ENCODE data around the gene IL33.

Gene IL33

GRCh38 chr9:6188906-6189305, 26.7 kb upstream of the IL33 start:
- Histone ChIP-seq H3K36me3 (ENCODE audit: control insufficient read depth, insufficient read depth, low read length) (no peaks in the 10 kb centered on the region), H3K27ac (ENCODE audit: low read depth, low read length, severe bottlenecking) (no peak overlapping the region), H3K9me3 (ENCODE audit: control insufficient read depth, low read length) (no peaks in the 10 kb centered on the region), H3K4me1 (ENCODE audit: control insufficient read depth, insufficient read depth, low read length, poor library complexity, severe bottlenecking) (no peaks in the 10 kb centered on the region), H3K4me3 (ENCODE audit: extremely low read depth, insufficient read depth, low read length, poor library complexity, severe bottlenecking) (no peak overlapping the region)
- no CpG with 5 or more reads among the region's 3 CpGs for whole genome bisulfite sequencing, 2 experiments (ENCODE audit: insufficient coverage in 2 of 2)

GRCh38 chr9:6194934-6195333, 20.7 kb upstream of the IL33 start:
- H3K9me3 ChIP-seq (ENCODE audit: control insufficient read depth, low read length) = no peaks in the 10 kb centered on the region
- no peak overlapping the region for H3K4me3 ChIP-seq (ENCODE audit: extremely low read depth, insufficient read depth, low read length, poor library complexity, severe bottlenecking)
- no peak overlapping the region for H3K27ac ChIP-seq (ENCODE audit: low read depth, low read length, severe bottlenecking)
- no peaks in the 10 kb centered on the region for H3K36me3 ChIP-seq (ENCODE audit: control insufficient read depth, insufficient read depth, low read length)
- no peaks in the 10 kb centered on the region for H3K4me1 ChIP-seq (ENCODE audit: control insufficient read depth, insufficient read depth, low read length, poor library complexity, severe bottlenecking)
- WGBS, 2 experiments (ENCODE audit: insufficient coverage in 2 of 2) = 83 to 90% methylated on average over 2 of the region's 2 CpGs

- WGBS, 2 experiments (ENCODE audit: insufficient coverage in 2 of 2) = 82 to 90% methylated on average over 4 of the region's 4 CpGs
- H3K4me1 ChIP-seq (ENCODE audit: control insufficient read depth, insufficient read depth, low read length, poor library complexity, severe bottlenecking) = no peaks in the 10 kb centered on the region
- no peaks in the 10 kb centered on the region for H3K9me3 ChIP-seq (ENCODE audit: control insufficient read depth, low read length)
These were observed 19.8 kb upstream of the IL33 start for GRCh38 chr9:6195714-6196360.

GRCh38 chr9:6197330-6197729, 18.3 kb upstream of the IL33 start:
- H3K27ac ChIP-seq (ENCODE audit: low read depth, low read length, severe bottlenecking) = no peak overlapping the region
- H3K9me3 ChIP-seq (ENCODE audit: control insufficient read depth, low read length) = no peaks in the 10 kb centered on the region
- H3K4me3 ChIP-seq (ENCODE audit: extremely low read depth, insufficient read depth, low read length, poor library complexity, severe bottlenecking) = no peak overlapping the region
- no peaks in the 10 kb centered on the region for H3K4me1 ChIP-seq (ENCODE audit: control insufficient read depth, insufficient read depth, low read length, poor library complexity, severe bottlenecking)
- no peaks in the 10 kb centered on the region for H3K36me3 ChIP-seq (ENCODE audit: control insufficient read depth, insufficient read depth, low read length)
- WGBS, 2 experiments (ENCODE audit: insufficient coverage in 2 of 2) = 31 to 76% methylated on average over 3 of the region's 3 CpGs

More at GRCh38 chr9:6195714-6196360, 19.8 kb upstream of the IL33 start:
- no peak overlapping the region for H3K27ac ChIP-seq (ENCODE audit: low read depth, low read length, severe bottlenecking)
- no peaks in the 10 kb centered on the region for H3K36me3 ChIP-seq (ENCODE audit: control insufficient read depth, insufficient read depth, low read length)
- no peak overlapping the region for H3K4me3 ChIP-seq (ENCODE audit: extremely low read depth, insufficient read depth, low read length, poor library complexity, severe bottlenecking)

- H3K27ac ChIP-seq (ENCODE audit: low read depth, low read length, severe bottlenecking) = no peak overlapping the region
- H3K4me1 ChIP-seq (ENCODE audit: control insufficient read depth, insufficient read depth, low read length, poor library complexity, severe bottlenecking) = no peaks in the 10 kb centered on the region
- H3K4me3 ChIP-seq (ENCODE audit: extremely low read depth, insufficient read depth, low read length, poor library complexity, severe bottlenecking) = no peak overlapping the region
- no peaks in the 10 kb centered on the region for H3K9me3 ChIP-seq (ENCODE audit: control insufficient read depth, low read length)
- WGBS, 2 experiments (ENCODE audit: insufficient coverage in 2 of 2) = 90 to 100% methylated on average over 2 to 3 of the region's 4 CpGs
- H3K36me3 ChIP-seq (ENCODE audit: control insufficient read depth, insufficient read depth, low read length) = no peaks in the 10 kb centered on the region
These were observed 17.4 kb upstream of the IL33 start for GRCh38 chr9:6198251-6198650.

GRCh38 chr9:6199596-6199995, 16.0 kb upstream of the IL33 start:
- WGBS, 2 experiments (ENCODE audit: insufficient coverage in 2 of 2) = 83% methylated on average over 2 of the region's 3 CpGs; no CpG with 5 or more reads in 1 of the 2 experiments
- Histone ChIP-seq H3K27ac (ENCODE audit: low read depth, low read length, severe bottlenecking) (no peak overlapping the region), H3K4me3 (ENCODE audit: extremely low read depth, insufficient read depth, low read length, poor library complexity, severe bottlenecking) (no peak overlapping the region), H3K4me1 (ENCODE audit: control insufficient read depth, insufficient read depth, low read length, poor library complexity, severe bottlenecking) (no peaks in the 10 kb centered on the region), H3K36me3 (ENCODE audit: control insufficient read depth, insufficient read depth, low read length) (no peaks in the 10 kb centered on the region), H3K9me3 (ENCODE audit: control insufficient read depth, low read length) (no peaks in the 10 kb centered on the region)

- Histone ChIP-seq H3K4me3 (ENCODE audit: extremely low read depth, insufficient read depth, low read length, poor library complexity, severe bottlenecking) (no peak overlapping the region), H3K4me1 (ENCODE audit: control insufficient read depth, insufficient read depth, low read length, poor library complexity, severe bottlenecking) (no peaks in the 10 kb centered on the region), H3K36me3 (ENCODE audit: control insufficient read depth, insufficient read depth, low read length) (no peaks in the 10 kb centered on the region), H3K27ac (ENCODE audit: low read depth, low read length, severe bottlenecking) (no peak overlapping the region), H3K9me3 (ENCODE audit: control insufficient read depth, low read length) (no peaks in the 10 kb centered on the region)
- WGBS, 2 experiments (ENCODE audit: insufficient coverage in 2 of 2) = 100% methylated on average over 1 of the region's 2 CpGs; no CpG with 5 or more reads in 1 of the 2 experiments
These were observed 14.8 kb upstream of the IL33 start for GRCh38 chr9:6200761-6201160.

- no peak overlapping the region for H3K27ac ChIP-seq (ENCODE audit: low read depth, low read length, severe bottlenecking)
- H3K4me3 ChIP-seq (ENCODE audit: extremely low read depth, insufficient read depth, low read length, poor library complexity, severe bottlenecking) = no peak overlapping the region
- H3K9me3 ChIP-seq (ENCODE audit: control insufficient read depth, low read length) = peaks cover 16% of the 10 kb centered on the region
- 80 to 100% methylated on average over 1 of the region's 2 CpGs for WGBS, 2 experiments (ENCODE audit: insufficient coverage in 2 of 2)
- H3K4me1 ChIP-seq (ENCODE audit: control insufficient read depth, insufficient read depth, low read length, poor library complexity, severe bottlenecking) = no peaks in the 10 kb centered on the region
- no peaks in the 10 kb centered on the region for H3K36me3 ChIP-seq (ENCODE audit: control insufficient read depth, insufficient read depth, low read length)
These were observed 5.6 kb upstream of the IL33 start for GRCh38 chr9:6209966-6210365.

GRCh38 chr9:6212722-6213375, 2.8 kb upstream of the IL33 start:
- Histone ChIP-seq H3K4me3 (ENCODE audit: extremely low read depth, insufficient read depth, low read length, poor library complexity, severe bottlenecking) (no peak overlapping the region), H3K9me3 (ENCODE audit: control insufficient read depth, low read length) (peaks cover 16% of the 10 kb centered on the region), H3K4me1 (ENCODE audit: control insufficient read depth, insufficient read depth, low read length, poor library complexity, severe bottlenecking) (peaks cover 4% of the 10 kb centered on the region), H3K36me3 (ENCODE audit: control insufficient read depth, insufficient read depth, low read length) (no peaks in the 10 kb centered on the region), H3K27ac (ENCODE audit: low read depth, low read length, severe bottlenecking) (no peak overlapping the region)
- 86% methylated on average over 1 of the region's 3 CpGs; no CpG with 5 or more reads in 1 of the 2 experiments for WGBS, 2 experiments (ENCODE audit: insufficient coverage in 2 of 2)

- Histone ChIP-seq H3K4me3 (ENCODE audit: extremely low read depth, insufficient read depth, low read length, poor library complexity, severe bottlenecking) (no peak overlapping the region), H3K27ac (ENCODE audit: low read depth, low read length, severe bottlenecking) (no peak overlapping the region), H3K36me3 (ENCODE audit: control insufficient read depth, insufficient read depth, low read length) (no peaks in the 10 kb centered on the region), H3K4me1 (ENCODE audit: control insufficient read depth, insufficient read depth, low read length, poor library complexity, severe bottlenecking) (peaks cover 8% of the 10 kb centered on the region), H3K9me3 (ENCODE audit: control insufficient read depth, low read length) (peaks cover 13% of the 10 kb centered on the region)
- 100% methylated on average over 1 of the region's 1 CpG; no CpG with 5 or more reads in 1 of the 2 experiments for WGBS, 2 experiments (ENCODE audit: insufficient coverage in 2 of 2)
These were observed 1.2 kb upstream of the IL33 start for GRCh38 chr9:6214434-6214833.

- H3K9me3 ChIP-seq (ENCODE audit: control insufficient read depth, low read length) = peaks cover 10% of the 10 kb centered on the region
- WGBS, 2 experiments (ENCODE audit: insufficient coverage in 2 of 2) = 100% methylated on average over 1 of the region's 2 CpGs
- no peak overlapping the region for H3K27ac ChIP-seq (ENCODE audit: low read depth, low read length, severe bottlenecking)
- peaks cover 8% of the 10 kb centered on the region for H3K4me1 ChIP-seq (ENCODE audit: control insufficient read depth, insufficient read depth, low read length, poor library complexity, severe bottlenecking)
- no peaks in the 10 kb centered on the region for H3K36me3 ChIP-seq (ENCODE audit: control insufficient read depth, insufficient read depth, low read length)
- no peak overlapping the region for H3K4me3 ChIP-seq (ENCODE audit: extremely low read depth, insufficient read depth, low read length, poor library complexity, severe bottlenecking)
These were observed 704 bp upstream of the IL33 start for GRCh38 chr9:6214903-6215302.
